Measurements from ENCODE around the gene LRIT2.
A peak's percentile ranks its signal among the peaks of the same experiment; 100 is the strongest.

GRCh38 chr10:84204122-84204521, 21.2 kb downstream of the LRIT2 start:
- no peak for TF ChIP-seq POLR2AphosphoS5 (IDR thresholded peaks at IDR 0.05)
- TF ChIP-seq POLR2A (IDR thresholded peaks at IDR 0.05), result no peak
- peak in 1 of 4 experiments; percentile 32 for TF ChIP-seq CTCF (IDR thresholded peaks at IDR 0.05)

Measured in prostate gland (tissue), 2 donors.